Endodermal cell (in vitro differentiated cells): ENCODE data around the gene ANKRD27. TPM values are rescaled to one million over a fixed set of nuclear protein-coding genes. Genes with fewer than 3 reads are reported as not detected.
"Not testable (repeated sequence)": the region's sequence is repeated elsewhere in the genome, so short reads cannot be mapped to it uniquely, and the experiment has no call there.

Source experiments
- DNase-seq: peaks from one replicate; pipeline ENCODE4 v3.0.0-alpha.2; 2017
- H3K27ac ChIP-seq: 2 replicates; pipeline ENCODE4 v1.5.1; 2013; ENCODE audit warnings: mild to moderate bottlenecking, low read depth, low read length, moderate library complexity
- H3K27me3 ChIP-seq: 2 replicates; pipeline ENCODE4 v1.6.1; 2013; ENCODE audit warnings: mild to moderate bottlenecking, low read length, moderate library complexity; ENCODE audit not compliant: insufficient read depth, control insufficient read depth, poor library complexity, severe bottlenecking
- H3K36me3 ChIP-seq: 2 replicates; pipeline ENCODE4 v1.7.0; 2013; ENCODE audit warnings: mild to moderate bottlenecking, low read length, moderate library complexity; ENCODE audit not compliant: control insufficient read depth, insufficient read depth
- H3K4me1 ChIP-seq: one replicate; pipeline ENCODE4 v1.7.0; 2013; ENCODE audit warnings: low read length; ENCODE audit not compliant: control insufficient read depth, insufficient read depth
- H3K4me3 ChIP-seq: 2 replicates; pipeline ENCODE4 v1.5.1; 2013; ENCODE audit warnings: mild to moderate bottlenecking, low read length, moderate library complexity
- H3K9ac ChIP-seq: 2 replicates; pipeline ENCODE4 v1.6.1; 2013; ENCODE audit warnings: mild to moderate bottlenecking, low read length, moderate library complexity; ENCODE audit not compliant: poor library complexity, severe bottlenecking; ENCODE audit errors: extremely low read depth
- H3K9me3 ChIP-seq: 2 replicates; pipeline ENCODE4 v1.6.1; 2013; ENCODE audit warnings: mild to moderate bottlenecking, low read length, moderate library complexity; ENCODE audit not compliant: control insufficient read depth
- H3K27ac Mint-ChIP-seq: 2 replicates; pipeline ENCODE4 v1.8.0; 2020; ENCODE audit warnings: mixed read lengths
- H3K27me3 Mint-ChIP-seq: 2 replicates; pipeline ENCODE4 v1.8.0; 2021; ENCODE audit warnings: mild to moderate bottlenecking, mixed read lengths; ENCODE audit not compliant: insufficient read depth
- H3K36me3 Mint-ChIP-seq: 2 replicates; pipeline ENCODE4 v1.8.0; 2020; ENCODE audit warnings: low read depth, mixed read lengths
- H3K4me1 Mint-ChIP-seq: 2 replicates; pipeline ENCODE4 v1.8.0; 2020; ENCODE audit warnings: mixed read lengths
- H3K4me3 Mint-ChIP-seq: 2 replicates; pipeline ENCODE4 v1.8.0; 2020; ENCODE audit warnings: mild to moderate bottlenecking, moderate library complexity, mixed read lengths
- H3K9me3 Mint-ChIP-seq: 2 replicates; pipeline ENCODE4 v1.8.0; 2020; ENCODE audit warnings: mild to moderate bottlenecking, mixed read lengths
- WGBS, 2 experiments: methylation state at CpG; one replicate each; pipeline versions ENCODE4 v1.1.5 to v1.1.7; 2013; ENCODE audit warnings: missing lambda C conversion rate in 2 of 2, mixed read lengths in 1 of 2; ENCODE audit not compliant: insufficient coverage in 1 of 2, insufficient read length in 1 of 2; 5-methylcytosine and 5-hydroxymethylcytosine counted together
- total RNA-seq, 2 donors: library from RNA; stranded (reverse); fragmentation: NEBNext Ultra II Directional in 1 of 2; extraction: Animal tissue kit (Norgen Biotek cat#: 25700) in 1 of 2; gene quantifications; 2 replicates in 1 of 2; 3 replicates in 1 of 2; pipeline ENCODE4 v1.2.1, GENCODE V29; 2021
- TF ChIP-seq, protein P1 (sequence below): fragments of 200-600 bp; sonication (generic); conservative IDR thresholded peaks from 2 replicates; pipeline ENCODE4 v1.5.0; 2021; ENCODE audit warnings: antibody characterized with exemption, mild to moderate bottlenecking

ANKRD27 gene
- total RNA-seq, 2 donors from 2014 or later = 35.1 to 35.9 TPM

- no peaks in the 10 kb centered on the region for H3K9me3 ChIP-seq
- H3K9ac ChIP-seq = no peak overlapping the region
- H3K27ac Mint-ChIP-seq = no peak overlapping the region
- 85% methylated on average over 7 to 10 of the region's 10 CpGs for WGBS, 2 experiments
- H3K27ac ChIP-seq = no peak overlapping the region
- H3K4me3 ChIP-seq = no peak overlapping the region
- no peaks in the 10 kb centered on the region for H3K4me1 Mint-ChIP-seq
- TF ChIP-seq, protein P1, sequence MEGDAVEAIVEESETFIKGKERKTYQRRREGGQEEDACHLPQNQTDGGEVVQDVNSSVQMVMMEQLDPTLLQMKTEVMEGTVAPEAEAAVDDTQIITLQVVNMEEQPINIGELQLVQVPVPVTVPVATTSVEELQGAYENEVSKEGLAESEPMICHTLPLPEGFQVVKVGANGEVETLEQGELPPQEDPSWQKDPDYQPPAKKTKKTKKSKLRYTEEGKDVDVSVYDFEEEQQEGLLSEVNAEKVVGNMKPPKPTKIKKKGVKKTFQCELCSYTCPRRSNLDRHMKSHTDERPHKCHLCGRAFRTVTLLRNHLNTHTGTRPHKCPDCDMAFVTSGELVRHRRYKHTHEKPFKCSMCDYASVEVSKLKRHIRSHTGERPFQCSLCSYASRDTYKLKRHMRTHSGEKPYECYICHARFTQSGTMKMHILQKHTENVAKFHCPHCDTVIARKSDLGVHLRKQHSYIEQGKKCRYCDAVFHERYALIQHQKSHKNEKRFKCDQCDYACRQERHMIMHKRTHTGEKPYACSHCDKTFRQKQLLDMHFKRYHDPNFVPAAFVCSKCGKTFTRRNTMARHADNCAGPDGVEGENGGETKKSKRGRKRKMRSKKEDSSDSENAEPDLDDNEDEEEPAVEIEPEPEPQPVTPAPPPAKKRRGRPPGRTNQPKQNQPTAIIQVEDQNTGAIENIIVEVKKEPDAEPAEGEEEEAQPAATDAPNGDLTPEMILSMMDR = no peak
- no peak overlapping the region for H3K4me3 Mint-ChIP-seq
- peaks cover 19% of the 10 kb centered on the region for H3K36me3 Mint-ChIP-seq
- H3K27me3 Mint-ChIP-seq = no peaks in the 10 kb centered on the region
- H3K4me1 ChIP-seq = no peaks in the 10 kb centered on the region
- peaks cover 35% of the 10 kb centered on the region for H3K36me3 ChIP-seq
- H3K27me3 ChIP-seq = no peaks in the 10 kb centered on the region
- H3K9me3 Mint-ChIP-seq = no peaks in the 10 kb centered on the region
- DNase-seq = no peak
Measured at GRCh38 chr19:32658527-32658926, 16.5 kb downstream of the ANKRD27 start.

GRCh38 chr19:32658075-32658474 lies 16.9 kb downstream of the ANKRD27 start:
- Mint-ChIP-seq H3K27ac (no peak overlapping the region), H3K27me3 (no peaks in the 10 kb centered on the region), H3K9me3 (no peaks in the 10 kb centered on the region), H3K36me3 (peaks cover 22% of the 10 kb centered on the region), H3K4me1 (no peaks in the 10 kb centered on the region), H3K4me3 (no peak overlapping the region)
- peaks cover 35% of the 10 kb centered on the region for H3K36me3 ChIP-seq
- no peaks in the 10 kb centered on the region for H3K27me3 ChIP-seq
- TF ChIP-seq, protein P1 = no peak
- no peak overlapping the region for H3K27ac ChIP-seq
- no peak overlapping the region for H3K4me3 ChIP-seq
- no peak for DNase-seq
- no peak overlapping the region for H3K9ac ChIP-seq
- H3K4me1 ChIP-seq = no peaks in the 10 kb centered on the region
- WGBS, 2 experiments = 93 to 95% methylated on average over 10 of the region's 10 CpGs
- no peaks in the 10 kb centered on the region for H3K9me3 ChIP-seq

DNA sequence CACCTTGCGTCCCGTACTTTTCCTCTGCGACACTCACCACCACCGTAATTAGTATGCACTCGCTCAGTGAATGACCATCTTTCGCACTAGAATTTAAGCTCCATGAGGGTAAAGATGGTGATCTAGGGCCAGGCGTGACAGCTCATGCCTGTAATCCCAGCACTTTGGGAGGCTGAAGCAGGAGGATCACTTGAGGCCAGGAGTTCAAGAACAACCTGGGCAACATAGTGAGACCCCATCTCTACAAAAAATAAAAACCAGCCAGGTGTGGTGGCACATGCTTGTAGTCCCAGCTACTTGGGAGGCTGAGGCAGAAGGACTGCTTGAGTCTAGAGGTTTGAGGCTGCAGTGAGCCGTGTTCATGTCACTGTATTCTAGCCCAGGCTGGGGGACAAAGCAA lies 18.6 kb downstream of the ANKRD27 start:
- WGBS, 2 experiments = 82 to 97% methylated on average over 3 to 8 of the region's 8 CpGs
- H3K4me3 Mint-ChIP-seq, H3K9me3 ChIP-seq, H3K27ac ChIP-seq, H3K4me1 Mint-ChIP-seq, H3K27me3 Mint-ChIP-seq, DNase-seq, H3K9me3 Mint-ChIP-seq, H3K27me3 ChIP-seq, H3K9ac ChIP-seq, H3K4me3 ChIP-seq, H3K4me1 ChIP-seq, H3K27ac Mint-ChIP-seq: not testable (repeated sequence)
- H3K36me3 Mint-ChIP-seq = peaks cover 25% of the 10 kb centered on the region
- peaks cover 31% of the 10 kb centered on the region for H3K36me3 ChIP-seq

- H3K36me3 Mint-ChIP-seq = peaks cover 40% of the 10 kb centered on the region
- H3K4me1 Mint-ChIP-seq = peaks cover 4% of the 10 kb centered on the region
- Histone ChIP-seq H3K4me1 (no peaks in the 10 kb centered on the region), H3K9me3 (no peaks in the 10 kb centered on the region), H3K4me3 (no peak overlapping the region), H3K36me3 (peaks cover 35% of the 10 kb centered on the region), H3K9ac (no peak overlapping the region), H3K27me3 (no peaks in the 10 kb centered on the region), H3K27ac (no peak overlapping the region)
- H3K27me3 Mint-ChIP-seq = no peaks in the 10 kb centered on the region
- no peak overlapping the region for H3K27ac Mint-ChIP-seq
- TF ChIP-seq, protein P1 = no peak
- no peak overlapping the region for H3K4me3 Mint-ChIP-seq
- DNase-seq = no peak
- H3K9me3 Mint-ChIP-seq = no peaks in the 10 kb centered on the region
- 86 to 92% methylated on average over 5 to 13 of the region's 15 CpGs for WGBS, 2 experiments
Measured at GRCh38 chr19:32653599-32653915, 21.4 kb downstream of the ANKRD27 start.
